Type B pancreatic cell (in vitro differentiated cells): ENCODE measurements around the gene FAM228B. TPM values are rescaled to one million over a fixed set of nuclear protein-coding genes. Genes with fewer than 3 reads are reported as not detected.

ENCODE experiments used
- DNase-seq: peaks from one replicate; pipeline ENCODE4 v3.0.0; 2021; ENCODE audit warnings: mixed read lengths; ENCODE audit not compliant: unreplicated experiment; ENCODE audit errors: extremely low spot score
- H3K27ac Mint-ChIP-seq: 2 replicates; pipeline ENCODE4 v1.8.0; 2021; ENCODE audit warnings: mild to moderate bottlenecking, mixed read lengths
- H3K27me3 Mint-ChIP-seq: 2 replicates; pipeline ENCODE4 v1.8.0; 2021; ENCODE audit warnings: mixed read lengths
- H3K36me3 Mint-ChIP-seq: 2 replicates; pipeline ENCODE4 v1.8.0; 2021; ENCODE audit warnings: mixed read lengths
- H3K4me1 Mint-ChIP-seq: one replicate; pipeline ENCODE4 v1.8.0; 2021; ENCODE audit warnings: mixed read lengths; ENCODE audit not compliant: unreplicated experiment
- H3K4me3 Mint-ChIP-seq: 2 replicates; pipeline ENCODE4 v1.8.0; 2021; ENCODE audit warnings: mild to moderate bottlenecking, mixed read lengths
- H3K9me3 Mint-ChIP-seq: 2 replicates; pipeline ENCODE4 v1.8.0; 2021; ENCODE audit warnings: mixed read lengths
- total RNA-seq: library from RNA; stranded (reverse); gene quantifications from 2 replicates; pipeline ENCODE4 v1.2.1, GENCODE V29; 2021; ENCODE audit warnings: low replicate concordance
- TF ChIP-seq, protein P1 (sequence below): fragments of 200-600 bp; sonication (generic); conservative IDR thresholded peaks from 2 replicates; pipeline ENCODE4 v1.5.0; 2021; ENCODE audit warnings: antibody characterized with exemption, mild to moderate bottlenecking

The FAM228B gene
- total RNA-seq, 1 donor from 2014 or later = 20.4 TPM

DNA sequence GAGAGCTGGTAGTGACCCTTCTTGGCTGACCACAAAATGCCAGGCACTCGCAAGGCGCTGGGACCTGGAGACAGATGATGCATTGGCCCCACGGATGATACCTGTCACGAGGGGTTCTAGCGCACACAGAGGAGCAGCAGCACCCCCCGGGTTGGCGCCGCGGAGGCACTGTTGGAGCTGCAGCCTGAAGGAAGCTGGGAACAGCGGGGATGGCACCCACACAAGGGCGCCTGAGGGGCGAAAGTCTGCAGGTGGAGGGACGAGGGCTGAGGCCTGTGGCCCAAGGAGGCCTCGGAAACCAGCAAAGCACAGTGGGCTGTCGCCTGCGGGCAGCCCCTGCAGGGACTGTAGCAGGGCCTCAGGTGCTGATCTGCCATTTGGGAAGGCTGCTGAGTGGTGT, 85.2 kb downstream of the FAM228B start:
- Mint-ChIP-seq H3K27me3 (no peaks in the 10 kb centered on the region), H3K4me3 (no peak overlapping the region), H3K4me1 (peaks cover 4% of the 10 kb centered on the region), H3K27ac (no peak overlapping the region), H3K9me3 (no peaks in the 10 kb centered on the region), H3K36me3 (peaks cover 12% of the 10 kb centered on the region)
- no peak for DNase-seq
- TF ChIP-seq, protein P1, sequence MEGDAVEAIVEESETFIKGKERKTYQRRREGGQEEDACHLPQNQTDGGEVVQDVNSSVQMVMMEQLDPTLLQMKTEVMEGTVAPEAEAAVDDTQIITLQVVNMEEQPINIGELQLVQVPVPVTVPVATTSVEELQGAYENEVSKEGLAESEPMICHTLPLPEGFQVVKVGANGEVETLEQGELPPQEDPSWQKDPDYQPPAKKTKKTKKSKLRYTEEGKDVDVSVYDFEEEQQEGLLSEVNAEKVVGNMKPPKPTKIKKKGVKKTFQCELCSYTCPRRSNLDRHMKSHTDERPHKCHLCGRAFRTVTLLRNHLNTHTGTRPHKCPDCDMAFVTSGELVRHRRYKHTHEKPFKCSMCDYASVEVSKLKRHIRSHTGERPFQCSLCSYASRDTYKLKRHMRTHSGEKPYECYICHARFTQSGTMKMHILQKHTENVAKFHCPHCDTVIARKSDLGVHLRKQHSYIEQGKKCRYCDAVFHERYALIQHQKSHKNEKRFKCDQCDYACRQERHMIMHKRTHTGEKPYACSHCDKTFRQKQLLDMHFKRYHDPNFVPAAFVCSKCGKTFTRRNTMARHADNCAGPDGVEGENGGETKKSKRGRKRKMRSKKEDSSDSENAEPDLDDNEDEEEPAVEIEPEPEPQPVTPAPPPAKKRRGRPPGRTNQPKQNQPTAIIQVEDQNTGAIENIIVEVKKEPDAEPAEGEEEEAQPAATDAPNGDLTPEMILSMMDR = no peak

DNA sequence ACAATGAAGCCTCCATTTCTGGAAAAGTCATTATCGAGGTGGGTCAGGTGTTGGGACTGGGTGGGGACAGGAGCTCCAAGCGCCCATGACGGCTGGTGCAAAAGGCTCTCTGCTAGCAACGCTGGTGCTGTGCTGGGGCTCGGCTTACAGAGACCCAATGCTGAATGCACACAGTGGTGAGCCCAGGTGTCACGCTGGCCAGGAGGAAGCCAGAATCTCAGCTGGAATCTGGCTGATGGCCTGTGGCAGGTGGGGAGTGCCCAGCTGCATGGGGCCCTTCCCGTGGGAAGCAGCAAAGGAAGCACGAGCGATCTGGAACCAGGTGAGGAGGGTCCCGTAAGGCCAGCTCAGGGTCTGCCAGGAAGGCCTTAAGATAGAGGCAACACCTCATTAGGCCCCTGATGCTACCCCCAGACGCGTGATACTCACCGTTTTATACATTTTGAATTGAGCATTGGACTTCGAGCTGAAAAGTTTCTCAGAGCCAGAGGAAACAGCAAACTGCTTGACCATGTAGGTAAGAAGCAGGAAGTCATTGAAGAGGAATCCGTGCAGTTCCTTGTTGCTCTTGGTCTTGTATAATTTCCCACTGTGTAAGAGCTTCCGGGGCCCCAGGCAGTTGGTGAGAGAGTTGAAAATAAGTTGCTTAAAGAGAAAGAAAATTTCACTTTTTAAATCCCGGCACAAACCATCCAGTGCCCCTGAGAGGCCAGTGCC, 86.3 kb downstream of the FAM228B start:
- H3K4me1 Mint-ChIP-seq = peaks cover 4% of the 10 kb centered on the region
- TF ChIP-seq, protein P1 = no peak
- DNase-seq = no peak
- H3K36me3 Mint-ChIP-seq = peaks cover 12% of the 10 kb centered on the region
- H3K27me3 Mint-ChIP-seq = no peaks in the 10 kb centered on the region
- H3K27ac Mint-ChIP-seq = no peak overlapping the region
- H3K4me3 Mint-ChIP-seq = no peak overlapping the region
- no peaks in the 10 kb centered on the region for H3K9me3 Mint-ChIP-seq

DNA sequence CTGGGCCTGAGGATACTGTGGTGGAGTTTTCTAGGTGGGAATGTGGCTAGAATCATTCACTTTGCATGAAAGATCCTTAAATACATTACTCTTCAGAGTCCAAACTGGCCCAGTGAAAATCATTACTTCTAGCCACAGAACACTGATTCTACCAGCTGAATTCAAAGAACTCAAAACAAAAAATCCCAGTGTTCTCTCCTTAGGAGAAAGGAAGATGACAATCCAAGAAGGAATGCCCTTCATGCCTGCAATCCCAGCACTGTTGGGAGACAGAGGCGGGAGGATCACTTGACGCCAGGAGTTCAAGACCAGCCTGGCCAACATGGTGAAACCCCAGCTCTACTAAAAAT, 86.8 kb downstream of the FAM228B start:
- Mint-ChIP-seq H3K4me1 (peaks cover 4% of the 10 kb centered on the region), H3K4me3 (no peak overlapping the region), H3K27ac (no peak overlapping the region), H3K36me3 (peaks cover 12% of the 10 kb centered on the region), H3K27me3 (no peaks in the 10 kb centered on the region), H3K9me3 (no peaks in the 10 kb centered on the region)
- TF ChIP-seq, protein P1 = no peak
- no peak for DNase-seq

DNA sequence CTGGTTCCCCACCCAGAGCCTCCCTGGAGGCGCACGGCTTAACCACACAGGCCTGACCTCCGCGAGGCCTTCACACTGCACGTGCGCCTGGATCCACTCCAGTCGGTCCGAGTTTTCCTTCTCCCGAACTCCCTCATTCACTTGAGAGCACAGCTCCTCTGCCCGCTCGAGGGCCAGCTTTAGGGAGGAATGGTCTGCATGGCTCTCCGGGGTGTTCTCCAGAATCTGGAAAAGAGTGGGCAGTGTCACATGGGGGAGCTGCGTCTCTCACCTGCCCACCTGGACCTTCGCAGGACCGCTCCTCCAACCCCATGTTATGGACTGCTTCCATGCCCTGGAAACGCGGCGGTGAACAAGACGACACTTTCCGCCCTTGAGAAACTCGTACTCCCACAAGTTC, 87.5 kb downstream of the FAM228B start:
- H3K9me3 Mint-ChIP-seq = no peaks in the 10 kb centered on the region
- H3K27ac Mint-ChIP-seq = no peak overlapping the region

DNA sequence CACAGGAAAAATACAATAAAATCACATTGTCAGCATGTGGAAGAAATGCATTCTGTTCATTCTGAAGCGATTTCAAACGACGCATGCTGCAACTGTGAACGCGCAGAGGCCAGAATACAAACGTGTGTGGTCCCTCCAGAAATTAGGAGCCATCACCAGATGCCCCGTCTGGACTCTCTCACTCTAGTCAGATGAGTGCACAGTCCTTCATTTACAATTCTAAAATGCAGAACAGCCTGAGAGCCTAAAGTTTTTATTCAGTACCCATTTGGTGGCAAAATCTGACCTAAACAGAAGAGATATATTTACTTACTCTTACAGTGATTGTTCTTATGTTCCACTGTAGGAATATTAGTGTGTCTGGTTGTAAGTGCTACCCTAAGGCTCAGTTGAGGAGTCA, 88.1 kb downstream of the FAM228B start:
- H3K27ac Mint-ChIP-seq = no peak overlapping the region
- no peaks in the 10 kb centered on the region for H3K9me3 Mint-ChIP-seq
- TF ChIP-seq, protein P1 = no peak
- H3K4me3 Mint-ChIP-seq = no peak overlapping the region
- peaks cover 4% of the 10 kb centered on the region for H3K4me1 Mint-ChIP-seq
- no peaks in the 10 kb centered on the region for H3K27me3 Mint-ChIP-seq
- no peak for DNase-seq
- peaks cover 16% of the 10 kb centered on the region for H3K36me3 Mint-ChIP-seq

More for the DNA sequence above, 87.5 kb downstream of the FAM228B start:
- H3K27me3 Mint-ChIP-seq = no peaks in the 10 kb centered on the region
- peaks cover 4% of the 10 kb centered on the region for H3K4me1 Mint-ChIP-seq
- H3K4me3 Mint-ChIP-seq = no peak overlapping the region
- peaks cover 12% of the 10 kb centered on the region for H3K36me3 Mint-ChIP-seq
- no peak for DNase-seq
- TF ChIP-seq, protein P1 = no peak
